GM18520 (cell line): ENCODE data around the gene HARS2.
"Not testable (repeated sequence)": the region's sequence is repeated elsewhere in the genome, so short reads cannot be mapped to it uniquely, and the experiment has no call there.

Experiments
- ATAC-seq: cut with Tn5 transposase; IDR thresholded peaks from one replicate; pipeline ENCODE4 v1.9.1; 2021; ENCODE audit not compliant: unreplicated experiment

The HARS2 gene, protein sequence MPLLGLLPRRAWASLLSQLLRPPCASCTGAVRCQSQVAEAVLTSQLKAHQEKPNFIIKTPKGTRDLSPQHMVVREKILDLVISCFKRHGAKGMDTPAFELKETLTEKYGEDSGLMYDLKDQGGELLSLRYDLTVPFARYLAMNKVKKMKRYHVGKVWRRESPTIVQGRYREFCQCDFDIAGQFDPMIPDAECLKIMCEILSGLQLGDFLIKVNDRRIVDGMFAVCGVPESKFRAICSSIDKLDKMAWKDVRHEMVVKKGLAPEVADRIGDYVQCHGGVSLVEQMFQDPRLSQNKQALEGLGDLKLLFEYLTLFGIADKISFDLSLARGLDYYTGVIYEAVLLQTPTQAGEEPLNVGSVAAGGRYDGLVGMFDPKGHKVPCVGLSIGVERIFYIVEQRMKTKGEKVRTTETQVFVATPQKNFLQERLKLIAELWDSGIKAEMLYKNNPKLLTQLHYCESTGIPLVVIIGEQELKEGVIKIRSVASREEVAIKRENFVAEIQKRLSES

DNA sequence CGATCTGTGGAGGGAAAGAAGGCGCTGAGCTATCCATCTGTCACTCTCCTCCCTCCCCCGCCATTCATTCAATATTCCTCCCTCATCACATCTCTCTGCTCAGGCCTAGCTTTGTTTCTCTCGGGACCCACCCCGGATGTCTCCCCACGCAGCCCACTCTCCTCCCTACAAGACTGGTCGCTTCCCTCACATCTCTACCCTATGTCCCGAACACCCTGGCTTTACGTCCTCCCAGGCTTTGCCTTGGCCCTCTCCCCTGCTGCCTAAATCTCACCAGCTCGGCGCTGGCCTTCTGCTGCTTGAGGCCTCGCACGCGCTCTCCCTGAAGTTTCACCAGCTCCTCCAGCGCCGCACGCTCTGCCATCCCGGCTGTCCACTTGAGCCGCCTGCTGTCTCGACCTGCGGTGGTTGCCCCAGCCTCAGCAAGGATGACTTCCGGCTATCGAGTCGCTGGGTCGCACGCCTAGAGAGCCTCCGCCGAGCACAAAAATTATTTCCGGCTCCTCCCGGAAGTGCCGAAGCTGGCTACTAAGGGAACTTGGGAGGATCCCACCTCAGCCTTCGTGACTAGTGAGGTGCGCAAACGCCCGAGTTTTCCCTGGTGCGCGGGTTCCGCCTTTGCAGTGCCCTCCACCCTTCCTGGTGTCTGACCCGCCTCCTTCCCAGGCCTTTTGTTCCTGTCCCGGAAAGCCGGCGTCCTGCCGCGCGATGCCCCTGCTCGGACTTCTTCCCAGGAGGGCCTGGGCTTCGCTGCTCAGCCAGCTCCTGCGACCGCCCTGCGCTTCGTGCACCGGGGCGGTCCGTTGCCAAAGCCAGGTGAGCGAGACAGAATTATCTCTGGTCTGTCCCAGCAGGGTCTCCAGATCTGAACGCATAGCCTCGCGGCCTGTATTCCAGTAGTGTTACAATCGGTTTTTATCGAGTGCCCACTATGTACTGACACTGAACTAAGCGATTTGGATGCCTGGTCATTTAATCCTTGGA is at the start of gene HARS2, which contains the start of gene HARS1:
TSS of gene HARS2 (plus strand) at position 515 of the 984 bp plus-strand sequence. CDS start at position 709, 194 bp downstream.
TSS of gene HARS1 (minus strand) at position 430 of the 984 bp plus-strand sequence. CDS start at position 364, 66 bp downstream.
- peak; percentile 97 for ATAC-seq

DNA sequence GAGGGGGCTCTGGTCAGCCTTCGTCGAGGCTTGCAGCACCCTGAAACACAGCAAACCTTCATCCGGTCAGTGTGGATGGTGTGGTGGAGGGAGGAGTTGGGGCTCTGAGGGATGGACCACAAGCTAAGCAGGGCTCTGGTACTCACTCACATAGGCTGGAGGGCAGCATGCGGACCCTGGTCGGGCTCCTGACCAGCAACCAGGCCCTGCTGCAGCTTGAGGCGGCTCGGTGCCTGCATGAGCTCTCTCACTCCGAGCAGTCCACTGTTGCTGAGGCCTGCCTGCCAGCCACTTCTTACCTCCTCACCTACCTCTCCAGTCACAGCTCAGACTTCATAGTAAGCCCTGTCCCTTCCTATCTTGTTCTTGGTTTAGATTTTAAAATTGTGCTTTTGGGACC is 49.5 kb upstream of the HARS2 start:
- ATAC-seq = no peak

DNA sequence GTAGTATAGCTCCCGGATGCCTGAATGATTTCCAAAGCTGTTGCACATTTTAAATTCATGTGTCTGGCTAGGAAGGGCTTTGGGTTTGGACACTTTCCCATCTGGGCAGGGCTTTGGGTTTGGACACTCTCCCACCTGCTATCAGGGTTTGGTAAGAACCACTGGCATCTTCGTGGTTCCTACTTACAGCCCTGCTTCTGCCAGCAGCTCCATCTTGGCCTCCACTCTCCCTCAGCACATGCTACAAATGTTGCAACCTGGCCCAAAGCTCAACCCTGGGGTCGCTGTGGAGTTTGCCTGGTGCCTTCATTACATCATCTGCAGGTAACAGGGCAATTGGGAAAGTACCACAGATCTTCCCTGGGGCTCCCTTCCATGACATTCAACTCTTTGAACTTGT is 48.5 kb upstream of the HARS2 start:
- no peak for ATAC-seq

DNA sequence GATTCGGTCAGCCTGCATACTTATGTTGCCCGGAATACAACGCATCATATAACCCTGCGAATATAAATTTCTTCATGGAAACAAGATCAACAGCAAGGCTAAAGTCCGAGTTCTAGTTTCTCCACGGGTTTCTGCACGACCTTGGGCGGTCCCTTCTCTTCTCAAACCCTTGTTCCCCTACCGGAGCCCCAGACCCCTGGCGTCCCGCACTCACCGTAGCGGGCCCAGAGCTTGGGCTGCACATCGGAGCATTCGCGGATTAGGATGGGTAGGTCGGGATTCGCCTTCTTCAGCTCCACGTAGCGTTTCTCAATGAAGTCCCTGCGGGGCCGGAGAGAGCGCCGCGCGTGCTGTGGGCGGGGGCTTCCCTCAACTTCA is 44.2 kb upstream of the HARS2 start:
- ATAC-seq = no peak

DNA sequence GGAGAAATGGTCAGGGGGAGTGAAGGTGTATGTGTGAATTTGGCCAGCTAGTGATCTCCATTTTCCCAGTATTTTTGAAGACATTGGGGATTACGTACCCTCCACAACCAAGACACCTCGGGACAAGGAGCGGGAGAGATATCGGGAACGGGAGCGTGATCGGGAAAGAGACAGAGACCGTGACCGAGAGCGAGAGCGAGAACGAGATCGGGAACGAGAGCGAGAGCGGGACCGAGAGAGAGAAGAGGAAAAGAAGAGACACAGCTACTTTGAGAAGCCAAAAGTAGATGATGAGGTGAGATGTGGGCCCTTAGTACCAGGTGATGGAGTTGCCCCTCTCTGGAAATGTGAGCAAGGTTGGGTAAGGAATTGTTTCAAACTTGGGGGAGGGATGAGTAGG is 32.4 kb upstream of the HARS2 start:
- no peak for ATAC-seq

DNA sequence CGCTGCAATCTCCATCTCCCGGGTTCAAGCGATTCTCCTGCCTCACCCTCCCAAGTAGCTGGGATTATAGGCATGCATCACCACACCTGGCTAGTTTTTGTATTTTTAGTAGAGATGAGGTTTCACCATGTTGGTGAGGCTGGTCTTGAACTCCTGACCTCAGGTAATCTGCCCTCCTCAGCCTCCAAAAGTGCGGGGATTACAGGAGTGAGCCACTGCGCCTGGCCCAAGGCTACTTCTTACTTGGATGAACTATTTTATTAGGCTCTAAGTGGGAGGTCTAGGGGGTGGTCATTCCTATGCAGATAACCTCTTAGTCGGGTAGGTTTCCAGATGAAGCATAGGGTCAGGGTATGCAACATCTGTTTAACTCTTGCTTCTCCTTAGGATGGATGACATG is 30.9 kb upstream of the HARS2 start:
- not testable (repeated sequence) for ATAC-seq

DNA sequence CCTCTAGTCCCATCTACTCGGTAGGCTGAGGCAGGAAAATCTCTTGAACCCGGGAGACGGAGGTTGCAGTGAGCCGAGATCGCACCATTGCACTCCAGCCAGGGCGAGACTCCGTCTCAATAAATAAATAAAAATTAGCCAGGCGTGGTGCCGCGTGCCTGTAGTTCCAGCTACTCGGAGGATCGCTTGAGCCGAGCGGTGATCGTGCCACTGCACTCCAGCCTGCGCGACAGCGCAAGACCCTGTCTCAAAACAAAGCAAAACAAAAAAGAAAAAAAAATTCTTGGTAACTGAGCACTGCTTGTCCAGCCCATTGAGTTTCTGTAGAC is 27.3 kb upstream of the HARS2 start:
- ATAC-seq = no peak

DNA sequence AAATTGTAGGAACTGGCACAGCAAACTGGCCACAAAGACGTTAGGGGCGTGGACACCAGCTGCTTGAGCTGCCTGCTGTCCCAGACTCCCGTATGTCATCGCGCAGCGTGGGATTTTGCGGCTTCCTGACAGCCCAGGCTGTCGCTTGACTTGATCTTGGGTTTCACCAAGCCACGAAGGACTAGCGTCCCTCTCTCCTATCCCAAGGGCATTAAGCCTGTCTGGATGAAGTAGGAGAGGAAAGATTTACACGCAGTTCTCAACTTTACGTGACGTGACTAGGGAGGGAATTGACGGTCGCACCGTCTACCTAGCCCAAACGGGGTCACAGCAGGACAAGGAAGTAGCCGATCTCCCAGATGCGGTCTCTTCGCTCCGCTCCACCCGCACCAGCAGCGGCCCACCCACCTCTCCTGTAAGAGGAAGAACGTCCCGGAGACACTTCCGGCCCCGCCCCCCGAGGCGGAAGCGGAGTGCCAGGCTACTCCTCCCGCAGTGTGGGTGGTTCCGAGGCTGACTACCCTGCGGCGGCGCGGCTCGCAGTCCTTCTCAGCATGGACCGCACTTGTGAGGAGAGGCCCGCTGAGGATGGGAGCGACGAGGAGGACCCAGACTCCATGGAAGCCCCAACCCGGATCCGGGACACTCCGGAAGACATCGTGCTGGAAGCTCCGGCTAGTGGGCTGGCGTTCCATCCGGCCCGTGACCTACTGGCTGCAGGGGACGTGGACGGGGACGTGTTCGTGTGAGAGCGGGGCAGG is 26.7 kb upstream of the HARS2 start, which contains the start of gene WDR55:
TSS of gene WDR55 (plus strand) at position 546 of the 761 bp plus-strand sequence. CDS start at position 555, 9 bp downstream.
- ATAC-seq = peak; percentile 98

DNA sequence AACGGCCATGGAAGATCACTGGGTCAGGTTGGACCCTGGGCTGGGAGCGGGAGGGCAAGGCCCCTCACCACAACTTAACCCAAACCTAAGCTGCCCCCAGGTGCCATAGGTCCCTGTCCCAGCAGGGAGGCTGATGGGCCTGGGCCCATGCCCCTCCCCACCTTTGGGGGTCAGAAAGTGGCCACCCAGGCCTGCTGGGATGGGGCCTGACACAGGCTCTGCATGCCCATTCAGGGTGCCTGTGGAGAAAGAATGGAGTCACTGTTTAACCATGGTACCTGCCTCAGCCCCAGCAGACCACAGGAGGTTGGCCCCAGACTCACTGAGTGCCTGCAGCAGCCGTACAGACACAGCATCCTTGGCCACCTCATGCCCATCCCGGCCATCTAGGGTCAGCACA is 20.2 kb upstream of the HARS2 start:
- ATAC-seq = not testable (repeated sequence)

DNA sequence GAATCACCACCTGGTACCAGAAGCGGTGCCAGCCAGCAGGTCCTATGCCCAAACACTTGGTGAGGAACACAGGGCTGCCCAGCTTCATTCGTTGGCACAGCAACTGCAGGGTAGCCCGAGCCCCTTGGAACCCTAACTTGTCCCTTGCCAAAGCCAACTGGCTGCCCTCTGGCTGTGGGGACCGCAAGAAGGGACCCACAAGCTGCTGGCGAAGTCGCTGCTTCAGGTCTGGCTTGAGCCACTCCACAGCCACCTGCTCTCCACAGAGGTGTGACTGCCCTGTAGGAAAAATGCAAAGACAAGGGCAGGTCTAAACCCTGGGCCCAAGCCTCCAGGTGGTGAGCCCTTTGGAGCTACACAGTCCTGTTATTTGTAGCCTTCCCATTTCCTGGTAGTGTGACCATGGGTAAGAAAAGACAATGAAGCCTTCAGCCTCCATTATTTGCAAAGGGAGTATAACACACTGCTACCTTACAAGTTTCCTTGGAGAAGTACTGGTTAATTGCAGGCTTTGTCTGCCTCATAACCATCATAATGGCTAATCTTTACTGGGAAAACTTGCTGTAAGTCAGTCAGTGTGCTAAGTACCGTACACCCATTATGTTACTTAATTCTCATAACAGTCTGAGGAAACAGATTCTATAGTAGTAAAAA is 19.7 kb upstream of the HARS2 start:
- no peak for ATAC-seq

DNA sequence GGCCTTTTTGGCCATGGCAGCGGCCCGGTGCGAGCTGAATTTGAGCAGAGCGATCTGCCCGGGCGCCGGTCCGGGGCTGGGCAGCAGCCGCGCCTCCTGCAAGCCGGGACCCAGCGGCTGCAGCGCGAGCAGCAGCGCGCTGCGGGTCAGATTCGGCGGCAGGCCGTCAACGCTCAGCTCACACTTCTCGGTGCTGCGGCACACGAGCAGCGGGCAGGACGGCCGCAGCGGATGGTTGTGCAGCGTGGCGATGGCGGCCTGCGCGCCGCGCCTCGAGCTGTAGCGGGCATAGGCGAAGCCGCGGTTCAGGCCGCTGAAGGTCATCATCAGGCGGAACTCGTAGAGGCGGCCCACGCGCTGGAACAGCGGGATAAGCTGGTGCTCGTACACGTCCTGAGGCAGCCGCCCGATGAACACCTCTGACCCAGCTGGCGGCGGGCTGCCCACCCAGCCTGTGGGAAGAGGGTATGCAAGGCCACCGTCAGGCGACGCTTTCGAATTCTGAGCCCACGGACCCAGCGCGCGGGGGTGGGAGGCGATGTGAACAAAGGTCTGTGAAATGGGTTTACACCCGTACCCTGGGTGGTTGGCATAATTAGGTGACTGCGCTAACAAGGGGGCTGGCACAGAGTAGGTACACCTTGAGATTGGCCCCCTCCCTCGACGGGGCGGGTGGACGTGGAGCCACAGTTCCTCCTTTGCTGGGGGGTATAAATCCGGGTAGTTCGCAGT is 18.6 kb upstream of the HARS2 start:
- ATAC-seq = no peak

DNA sequence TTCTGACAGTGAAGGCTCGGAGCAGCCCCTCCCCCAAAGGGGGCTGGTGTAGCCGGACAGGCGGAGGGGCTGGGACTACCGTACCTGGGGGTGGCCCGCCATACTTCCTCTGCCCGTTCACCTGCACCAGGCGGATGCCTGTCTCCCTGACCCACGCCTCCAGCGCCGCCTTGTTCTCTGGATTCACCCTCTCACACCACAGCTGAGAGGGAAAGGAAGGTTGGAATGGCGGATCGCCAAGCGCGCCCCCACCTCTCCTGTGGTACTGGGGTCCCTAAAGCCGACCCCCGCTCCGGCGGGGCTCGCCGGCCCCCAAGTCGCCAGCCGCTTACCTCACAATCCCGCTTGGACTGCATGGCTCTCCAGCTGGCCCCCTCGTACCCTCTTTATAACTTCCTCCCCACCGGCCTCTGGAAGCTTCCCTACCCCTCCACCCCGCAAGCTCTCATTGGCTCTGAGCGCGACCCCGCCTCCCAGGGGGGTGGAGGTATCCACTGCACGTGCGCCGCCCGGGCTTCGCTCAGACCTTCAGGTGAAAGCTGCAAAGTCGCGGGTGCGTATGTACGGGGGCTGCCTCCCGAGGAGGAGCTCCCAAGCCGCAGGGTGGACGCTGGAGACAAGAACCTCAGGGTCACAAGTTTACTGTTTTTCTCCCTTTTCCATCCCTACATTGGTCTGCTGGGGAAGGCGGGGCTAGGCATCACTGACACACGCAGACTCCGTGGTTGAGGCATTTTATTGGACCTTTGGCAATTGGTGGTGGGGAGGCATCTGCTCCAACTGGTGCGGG is 17.9 kb upstream of the HARS2 start, which contains the start of gene DND1:
TSS of gene DND1 (minus strand) at position 390 of the 790 bp plus-strand sequence. CDS start at position 356, 34 bp downstream.
- ATAC-seq = no peak

DNA sequence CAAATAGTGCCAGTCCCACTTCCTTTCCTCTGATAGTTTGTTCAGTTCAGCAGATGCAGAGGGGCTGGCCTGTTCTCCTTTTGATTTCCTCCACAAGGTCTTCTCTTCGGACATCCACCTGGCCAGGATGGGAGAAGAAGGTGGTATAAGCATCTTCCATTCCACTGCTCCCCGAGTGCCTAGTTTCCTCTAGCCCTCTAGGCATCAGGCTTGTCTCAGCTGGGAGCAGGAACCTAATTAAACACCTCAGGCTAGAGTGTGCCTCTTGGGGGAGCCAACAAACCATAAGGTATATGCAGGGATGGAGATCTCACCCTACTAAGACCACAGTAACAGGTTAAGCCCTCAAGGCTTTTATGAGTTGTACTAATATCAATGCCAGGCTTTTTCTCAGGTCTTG is 17.0 kb upstream of the HARS2 start:
- ATAC-seq = no peak

DNA sequence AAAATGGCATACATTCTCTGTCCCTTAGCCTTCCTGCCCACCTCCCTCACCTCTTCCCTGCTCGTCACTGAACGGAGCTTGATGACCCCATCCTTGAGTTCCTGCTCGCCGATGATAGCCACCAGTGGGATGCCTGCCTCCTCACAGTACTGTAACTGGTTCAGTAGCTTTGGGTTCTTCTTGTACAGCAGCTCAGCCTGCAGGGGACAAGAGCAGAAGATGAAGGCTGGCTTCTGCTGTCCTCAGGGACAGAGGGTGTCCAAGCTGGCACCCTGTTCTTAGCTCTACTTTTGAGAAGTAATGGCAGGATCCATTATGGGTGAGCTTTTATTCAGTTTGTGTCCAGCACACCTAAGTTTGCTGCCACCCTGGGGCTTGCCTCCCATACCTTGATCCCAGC is 16.6 kb upstream of the HARS2 start:
- no peak for ATAC-seq

DNA sequence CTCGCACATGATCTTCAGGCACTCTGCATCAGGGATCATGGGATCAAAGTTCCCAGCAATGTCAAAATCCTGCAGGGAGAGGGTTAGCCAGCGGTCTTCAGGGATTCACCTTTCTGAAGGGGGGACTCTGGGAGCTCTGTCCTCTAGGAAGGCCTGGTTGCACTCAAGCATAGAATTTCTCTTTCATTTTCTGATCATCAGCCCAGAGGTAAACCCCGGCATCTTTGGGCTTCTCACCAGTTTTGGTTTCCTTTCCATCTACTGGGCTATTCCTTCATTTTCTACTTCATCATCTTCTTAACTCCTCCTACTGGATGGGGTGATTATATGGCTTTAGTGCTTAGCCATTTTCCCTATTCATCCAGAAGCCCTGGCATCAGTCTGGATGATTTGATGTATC is 13.3 kb upstream of the HARS2 start:
- ATAC-seq = no peak

DNA sequence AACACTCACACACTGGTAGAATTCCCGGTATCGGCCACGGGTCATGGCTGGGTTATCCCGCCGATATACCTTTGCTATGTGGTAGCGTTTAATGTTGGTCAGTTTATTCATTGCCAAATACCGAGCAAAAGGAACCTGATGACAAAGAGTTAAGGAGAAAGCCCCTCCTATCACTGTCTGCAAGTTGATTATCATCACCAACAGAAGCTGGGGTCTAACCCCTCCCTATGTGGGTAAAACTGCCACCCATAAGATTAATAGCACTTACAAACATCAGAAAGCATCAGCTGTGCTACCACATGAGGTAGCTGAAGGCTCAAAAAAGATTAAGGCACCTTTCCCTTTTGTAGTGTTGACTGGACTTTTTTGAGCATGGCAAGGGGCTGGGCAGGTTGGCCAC is 12.3 kb upstream of the HARS2 start:
- no peak for ATAC-seq

DNA sequence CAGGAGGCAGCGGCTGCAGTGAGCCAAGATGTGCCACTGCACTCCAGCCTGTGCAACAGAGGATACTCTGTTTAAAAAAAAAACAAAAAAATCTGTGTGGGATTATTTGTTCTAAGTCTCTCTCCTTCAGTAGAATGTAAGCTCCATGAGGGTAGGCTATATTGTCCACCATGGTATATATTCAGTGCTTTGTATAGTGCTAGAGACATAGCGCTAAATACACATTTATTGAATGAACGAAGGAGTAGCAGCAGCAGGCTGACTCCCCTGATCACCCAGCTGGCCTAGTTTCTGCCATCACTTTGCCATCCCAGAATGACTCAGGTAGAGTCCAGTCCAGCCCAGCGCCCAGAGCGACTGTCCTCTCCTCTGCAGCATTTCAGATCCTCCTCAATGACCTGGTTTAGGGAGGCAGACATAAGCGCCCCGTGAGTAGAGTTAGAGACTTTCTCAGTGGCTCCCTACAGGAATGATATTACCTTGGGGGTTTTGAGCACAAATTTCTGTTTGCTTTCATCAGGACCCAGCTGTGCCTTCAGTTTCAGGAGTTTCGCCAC is 801 bp upstream of the HARS2 start:
- no peak for ATAC-seq

DNA sequence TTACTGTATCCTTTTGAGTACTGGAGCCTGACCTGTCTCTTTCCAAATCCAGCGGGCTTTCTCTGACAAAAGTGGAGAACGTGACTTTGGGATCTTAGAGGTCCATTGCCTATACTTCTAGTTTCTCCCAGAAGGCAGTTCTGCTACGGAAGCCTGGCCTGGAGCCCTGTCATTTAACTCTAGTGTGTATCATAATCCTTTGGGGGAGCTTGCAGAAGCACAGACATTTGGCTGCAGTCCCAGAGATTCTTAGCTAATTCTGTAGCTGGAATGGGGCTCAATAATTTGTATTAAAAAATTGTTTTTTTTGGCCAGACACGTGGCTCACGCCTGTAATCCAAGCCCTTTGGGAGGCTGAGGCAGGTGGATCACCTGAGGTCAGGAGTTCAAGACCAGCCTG is 3.0 kb downstream of the HARS2 start:
- ATAC-seq = no peak
